Ishikawa (cell line): ENCODE results near the gene PRKAR2B.

Source experiments
- CEBPB ChIP-seq: IDR thresholded peaks from 2 replicates; pipeline ENCODE4 v1.6.1; 2012
- CREB1 ChIP-seq: IDR thresholded peaks from 2 replicates; pipeline ENCODE4 v1.6.1; 2012; ENCODE audit warnings: low read depth
- EGR1 ChIP-seq: IDR thresholded peaks from 2 replicates; pipeline ENCODE4 v1.6.1; 2012
- EP300 ChIP-seq: IDR thresholded peaks from 2 replicates; pipeline ENCODE4 v1.6.1; 2012; ENCODE audit warnings: borderline replicate concordance
- FOXM1 ChIP-seq: IDR thresholded peaks from 2 replicates; pipeline ENCODE4 v1.6.1; 2012; ENCODE audit warnings: low read depth, borderline replicate concordance
- NFIC ChIP-seq: IDR thresholded peaks from 2 replicates; pipeline ENCODE4 v1.6.1; 2012
- RAD21 ChIP-seq: IDR thresholded peaks from 2 replicates; pipeline ENCODE4 v1.6.1; 2012; ENCODE audit warnings: low read depth
- TEAD4 ChIP-seq: IDR thresholded peaks from 2 replicates; pipeline ENCODE4 v1.6.1; 2012
- YY1 ChIP-seq: IDR thresholded peaks from 2 replicates; pipeline ENCODE4 v1.6.1; 2012; ENCODE audit warnings: low read depth
- ZBTB7A ChIP-seq: IDR thresholded peaks from 2 replicates; pipeline ENCODE4 v1.6.1; 2012; ENCODE audit warnings: low read depth
- TF ChIP-seq, protein P1 (sequence below): IDR thresholded peaks from 2 replicates; pipeline ENCODE4 v1.6.1; 2012; ENCODE audit warnings: low read depth, mild to moderate bottlenecking
- TF ChIP-seq, protein P2 (sequence below): IDR thresholded peaks from 2 replicates; pipeline ENCODE4 v1.6.1; 2012
- TF ChIP-seq, protein P3 (sequence below): IDR thresholded peaks from 2 replicates; pipeline ENCODE4 v1.6.1; 2012

The PRKAR2B gene

DNA sequence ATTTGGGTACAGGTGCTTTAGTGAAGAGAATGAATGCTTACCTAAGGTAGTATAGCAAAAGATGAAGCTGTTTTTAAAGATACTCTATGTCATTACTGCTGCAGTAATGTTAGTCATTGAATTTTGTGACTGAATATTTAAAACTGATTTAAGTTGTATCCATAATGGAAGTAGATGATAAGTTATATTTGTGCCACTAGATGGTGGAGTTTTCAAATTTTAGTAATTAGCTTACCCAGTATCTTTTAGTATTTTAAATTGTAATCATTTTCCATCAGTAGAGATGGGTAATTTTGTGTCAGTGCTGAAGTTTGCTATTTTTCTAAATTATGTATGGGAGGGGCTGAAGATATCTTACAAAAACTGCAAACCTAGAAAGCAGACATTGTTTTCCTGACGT lies 149.5 kb downstream of the PRKAR2B start:
- TF ChIP-seq, protein P1, sequence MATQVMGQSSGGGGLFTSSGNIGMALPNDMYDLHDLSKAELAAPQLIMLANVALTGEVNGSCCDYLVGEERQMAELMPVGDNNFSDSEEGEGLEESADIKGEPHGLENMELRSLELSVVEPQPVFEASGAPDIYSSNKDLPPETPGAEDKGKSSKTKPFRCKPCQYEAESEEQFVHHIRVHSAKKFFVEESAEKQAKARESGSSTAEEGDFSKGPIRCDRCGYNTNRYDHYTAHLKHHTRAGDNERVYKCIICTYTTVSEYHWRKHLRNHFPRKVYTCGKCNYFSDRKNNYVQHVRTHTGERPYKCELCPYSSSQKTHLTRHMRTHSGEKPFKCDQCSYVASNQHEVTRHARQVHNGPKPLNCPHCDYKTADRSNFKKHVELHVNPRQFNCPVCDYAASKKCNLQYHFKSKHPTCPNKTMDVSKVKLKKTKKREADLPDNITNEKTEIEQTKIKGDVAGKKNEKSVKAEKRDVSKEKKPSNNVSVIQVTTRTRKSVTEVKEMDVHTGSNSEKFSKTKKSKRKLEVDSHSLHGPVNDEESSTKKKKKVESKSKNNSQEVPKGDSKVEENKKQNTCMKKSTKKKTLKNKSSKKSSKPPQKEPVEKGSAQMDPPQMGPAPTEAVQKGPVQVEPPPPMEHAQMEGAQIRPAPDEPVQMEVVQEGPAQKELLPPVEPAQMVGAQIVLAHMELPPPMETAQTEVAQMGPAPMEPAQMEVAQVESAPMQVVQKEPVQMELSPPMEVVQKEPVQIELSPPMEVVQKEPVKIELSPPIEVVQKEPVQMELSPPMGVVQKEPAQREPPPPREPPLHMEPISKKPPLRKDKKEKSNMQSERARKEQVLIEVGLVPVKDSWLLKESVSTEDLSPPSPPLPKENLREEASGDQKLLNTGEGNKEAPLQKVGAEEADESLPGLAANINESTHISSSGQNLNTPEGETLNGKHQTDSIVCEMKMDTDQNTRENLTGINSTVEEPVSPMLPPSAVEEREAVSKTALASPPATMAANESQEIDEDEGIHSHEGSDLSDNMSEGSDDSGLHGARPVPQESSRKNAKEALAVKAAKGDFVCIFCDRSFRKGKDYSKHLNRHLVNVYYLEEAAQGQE = no peak
- TF ChIP-seq EP300 = no peak
- no peak for TF ChIP-seq TEAD4
- TF ChIP-seq, protein P2, sequence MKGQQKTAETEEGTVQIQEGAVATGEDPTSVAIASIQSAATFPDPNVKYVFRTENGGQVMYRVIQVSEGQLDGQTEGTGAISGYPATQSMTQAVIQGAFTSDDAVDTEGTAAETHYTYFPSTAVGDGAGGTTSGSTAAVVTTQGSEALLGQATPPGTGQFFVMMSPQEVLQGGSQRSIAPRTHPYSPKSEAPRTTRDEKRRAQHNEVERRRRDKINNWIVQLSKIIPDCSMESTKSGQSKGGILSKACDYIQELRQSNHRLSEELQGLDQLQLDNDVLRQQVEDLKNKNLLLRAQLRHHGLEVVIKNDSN = no peak
- TF ChIP-seq CREB1 = no peak
- TF ChIP-seq EGR1 = no peak
- no peak for TF ChIP-seq FOXM1
- no peak for TF ChIP-seq NFIC
- TF ChIP-seq CEBPB = no peak
- TF ChIP-seq YY1 = no peak

DNA sequence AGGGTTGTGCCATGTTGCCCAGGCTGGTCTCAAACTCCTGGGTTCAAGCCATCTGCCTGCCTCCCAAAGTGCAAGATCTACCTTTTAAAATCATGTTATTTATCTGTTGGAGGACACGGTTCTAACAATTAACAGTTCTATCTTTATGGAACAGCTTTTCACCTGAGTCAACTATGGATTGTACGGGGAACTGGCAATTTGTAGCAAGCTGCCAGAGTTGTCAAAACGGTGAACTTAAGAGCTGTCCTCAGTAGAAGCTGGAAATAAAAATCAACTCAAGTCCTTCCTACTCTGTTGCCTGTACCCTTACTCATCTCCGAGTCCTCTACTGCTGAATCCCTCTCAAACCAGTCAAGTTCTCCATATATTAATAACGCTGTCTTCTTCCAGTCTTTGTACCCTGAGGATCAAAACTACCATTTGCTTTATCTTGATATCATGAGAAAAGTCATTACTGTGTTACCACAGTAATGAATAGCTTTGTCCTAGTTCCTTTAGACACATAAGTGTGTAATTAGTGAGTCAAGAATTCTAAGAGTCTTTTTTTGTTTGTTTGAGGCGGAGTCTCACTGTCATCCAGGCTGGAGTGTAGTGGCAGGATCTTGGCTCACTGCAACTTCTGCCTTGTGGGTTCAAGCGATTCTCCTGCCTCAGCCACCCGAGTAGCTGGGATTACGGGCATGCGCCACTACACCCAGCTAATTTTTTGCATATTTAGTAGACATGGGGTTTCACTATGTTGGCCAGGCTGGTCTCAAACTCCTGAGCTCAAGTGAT lies 152.5 kb downstream of the PRKAR2B start:
- TF ChIP-seq CEBPB (no peak), ZBTB7A (no peak), EP300 (no peak), CREB1 (no peak)
- TF ChIP-seq, protein P1 = no peak

DNA sequence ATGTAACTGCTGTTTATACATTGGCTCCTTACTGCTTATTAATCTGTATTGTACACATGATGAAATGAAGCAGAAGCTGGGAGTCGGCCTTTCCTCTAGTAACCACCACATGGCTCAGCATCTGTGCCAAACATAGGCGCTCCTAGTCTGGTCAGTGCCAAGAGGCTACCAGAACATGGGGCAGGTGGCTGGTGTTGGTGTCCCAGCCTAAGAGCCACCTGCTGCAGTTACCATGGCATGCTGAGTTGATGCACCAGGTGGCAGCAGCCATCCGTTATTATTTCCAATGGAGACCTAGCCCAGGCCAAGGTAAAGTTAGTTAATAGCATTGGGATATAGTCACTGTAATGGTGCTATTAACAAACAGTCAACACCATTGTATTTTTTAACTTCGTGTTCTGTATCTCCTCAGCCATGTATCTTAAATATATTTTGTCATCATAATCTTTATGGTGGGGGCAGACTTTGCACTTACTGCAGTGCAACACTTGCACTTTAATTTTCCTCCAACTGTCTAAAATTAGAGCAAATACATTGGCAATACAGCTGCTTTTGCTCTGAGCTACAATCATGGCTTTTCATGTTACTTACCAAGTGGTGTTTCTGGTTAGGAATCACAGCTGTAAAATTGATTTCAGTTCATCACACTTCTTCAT lies 157.4 kb downstream of the PRKAR2B start:
- TF ChIP-seq EGR1 = no peak
- peak; percentile 68 for TF ChIP-seq RAD21
- TF ChIP-seq, protein P3, sequence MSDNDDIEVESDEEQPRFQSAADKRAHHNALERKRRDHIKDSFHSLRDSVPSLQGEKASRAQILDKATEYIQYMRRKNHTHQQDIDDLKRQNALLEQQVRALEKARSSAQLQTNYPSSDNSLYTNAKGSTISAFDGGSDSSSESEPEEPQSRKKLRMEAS = no peak
- TF ChIP-seq, protein P1 = no peak
- no peak for TF ChIP-seq FOXM1

DNA sequence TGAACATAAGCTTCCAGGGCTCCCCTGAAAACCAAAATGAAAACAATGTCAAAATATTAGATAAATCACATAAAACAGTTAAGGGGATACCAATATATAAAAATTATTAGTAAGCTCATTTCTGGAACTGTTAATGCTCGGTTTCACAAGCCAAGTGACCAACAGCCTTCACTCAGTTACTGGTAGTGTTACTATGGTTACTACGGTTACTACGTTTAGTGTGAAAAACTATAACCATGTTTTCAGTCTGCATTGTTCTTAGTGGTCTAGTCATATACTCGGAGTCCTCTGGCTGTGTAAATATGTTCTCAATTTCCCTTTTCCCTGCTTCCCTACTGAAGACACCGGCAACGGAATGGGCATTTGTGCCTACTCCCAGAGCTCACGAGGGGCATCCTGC lies 159.1 kb downstream of the PRKAR2B start:
- TF ChIP-seq EP300 = no peak
- TF ChIP-seq ZBTB7A = no peak

DNA sequence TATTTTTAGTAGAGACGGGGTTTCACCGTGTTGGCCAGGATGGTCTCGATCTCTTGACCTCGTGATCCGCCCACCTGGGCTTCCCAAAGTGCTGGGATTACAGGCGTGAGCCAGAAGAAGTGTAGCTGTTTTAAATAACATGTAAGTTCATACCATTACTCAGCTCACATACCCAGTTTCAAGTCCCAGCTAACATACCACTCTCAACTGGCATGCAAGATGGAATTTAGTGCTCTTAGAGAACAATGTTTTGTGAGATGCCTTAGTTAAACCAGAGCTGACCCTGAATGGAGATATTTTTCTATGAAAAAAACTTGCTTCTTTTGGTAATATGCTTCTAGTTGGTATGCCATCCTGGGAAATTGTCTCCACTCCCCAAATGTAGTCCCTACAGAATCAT lies 161.6 kb downstream of the PRKAR2B start:
- no peak for TF ChIP-seq NFIC
- TF ChIP-seq RAD21 = no peak
- no peak for TF ChIP-seq FOXM1
- TF ChIP-seq YY1 = no peak
- no peak for TF ChIP-seq ZBTB7A
- no peak for TF ChIP-seq CEBPB
- TF ChIP-seq EP300 = no peak
- no peak for TF ChIP-seq CREB1
- TF ChIP-seq TEAD4 = no peak
- TF ChIP-seq, protein P1 = no peak
